K562 (cell line): Measurements from ENCODE around the gene FLRT1. TPM values are rescaled to one million over a fixed set of nuclear protein-coding genes. Genes with fewer than 3 reads are reported as not detected.
A peak's percentile ranks its signal among the peaks of the same experiment; 100 is the strongest.

Experiments
- ARHGAP35 ChIP-seq: fragments of 450-650 bp; IDR thresholded peaks from 2 replicates; pipeline ENCODE4 v1.6.1; 2018; ENCODE audit not compliant: partially characterized antibody
- C11orf30 ChIP-seq: fragments of 450-650 bp; IDR thresholded peaks from 2 replicates; pipeline ENCODE4 v1.6.1; 2016; ENCODE audit warnings: low read depth, mild to moderate bottlenecking
- CAMTA2 ChIP-seq: fragments of 250-450 bp; sonication (Bioruptor Pico); conservative IDR thresholded peaks from 2 replicates; pipeline ENCODE4 v1.5.1; 2022
- CBFB ChIP-seq: sonication (generic); formaldehyde crosslinking; IDR thresholded peaks from 2 replicates; pipeline ENCODE4 v1.4.0; 2020; ENCODE audit warnings: mild to moderate bottlenecking, missing genetic modification reagents
- CC2D1A ChIP-seq: fragments of 450-650 bp; IDR thresholded peaks from 2 replicates; pipeline ENCODE4 v1.6.1; 2017; ENCODE audit warnings: mild to moderate bottlenecking
- E2F3 ChIP-seq: fragments of 250-450 bp; sonication (Bioruptor Pico); IDR thresholded peaks from 2 replicates; pipeline ENCODE4 v1.4.0; 2020; ENCODE audit warnings: mild to moderate bottlenecking
- ERF ChIP-seq: fragments of 450-650 bp; formaldehyde crosslinking; IDR thresholded peaks from 2 replicates; pipeline ENCODE4 v1.4.0; 2020; ENCODE audit warnings: mild to moderate bottlenecking, mixed read lengths
- FOXO4 ChIP-seq: fragments of 450-650 bp; formaldehyde crosslinking; IDR thresholded peaks from 2 replicates; pipeline ENCODE4 v1.4.0; 2020; ENCODE audit warnings: mild to moderate bottlenecking, moderate library complexity
- GTF2F1 ChIP-seq: IDR thresholded peaks from 2 replicates; pipeline ENCODE4 v1.6.1; 2011; ENCODE audit warnings: low read depth, low read length, improper control_type of control experiment
- HCFC1 ChIP-seq: IDR thresholded peaks from 2 replicates; pipeline ENCODE4 v1.6.1; 2012; ENCODE audit warnings: low read depth, low read length, improper control_type of control experiment
- KHSRP ChIP-seq: fragments of 450-650 bp; IDR thresholded peaks from 2 replicates; pipeline ENCODE4 v1.6.1; 2017
- MTA3 ChIP-seq: fragments of 450-650 bp; formaldehyde crosslinking; IDR thresholded peaks from 2 replicates; pipeline ENCODE4 v1.6.1; 2017; ENCODE audit warnings: mild to moderate bottlenecking, borderline replicate concordance
- NUFIP1 ChIP-seq: fragments of 450-650 bp; IDR thresholded peaks from 2 replicates; pipeline ENCODE4 v1.6.1; 2018; ENCODE audit not compliant: partially characterized antibody
- POLR2G ChIP-seq: fragments of 200-400 bp; formaldehyde crosslinking; IDR thresholded peaks from 2 replicates; pipeline ENCODE4 v1.6.1; 2017; ENCODE audit warnings: low read depth, mild to moderate bottlenecking, antibody characterized with exemption, low read length, moderate library complexity
- SAFB ChIP-seq: fragments of 200-400 bp; formaldehyde crosslinking; IDR thresholded peaks from 2 replicates; pipeline ENCODE4 v1.6.1; 2017; ENCODE audit warnings: low read depth, low read length, borderline replicate concordance
- SMAD1 ChIP-seq: fragments of 150-350 bp; IDR thresholded peaks from 2 replicates; pipeline ENCODE4 v1.6.1; 2014; ENCODE audit warnings: low read length, low read depth; ENCODE audit not compliant: partially characterized antibody
- SMAD3 ChIP-seq: fragments of 450-650 bp; formaldehyde crosslinking; conservative IDR thresholded peaks from 2 replicates; pipeline ENCODE4 v1.4.0; 2020; ENCODE audit warnings: mild to moderate bottlenecking
- SMARCB1 ChIP-seq: IDR thresholded peaks from 2 replicates; pipeline ENCODE4 v1.6.1; 2011; ENCODE audit warnings: improper control_type of control experiment, low read depth; ENCODE audit not compliant: insufficient read length
- SP1 ChIP-seq: sonication (generic); formaldehyde crosslinking; IDR thresholded peaks from 2 replicates; pipeline ENCODE4 v1.8.1; 2022; ENCODE audit warnings: mild to moderate bottlenecking, missing genetic modification reagents
- SREBF1 ChIP-seq: fragments of 150-350 bp; IDR thresholded peaks from 2 replicates; pipeline ENCODE4 v1.6.1; 2014; ENCODE audit warnings: antibody characterized with exemption, low read depth, low read length, borderline replicate concordance
- TARDBP ChIP-seq: fragments of 450-650 bp; IDR thresholded peaks from 2 replicates; pipeline ENCODE4 v1.6.1; 2016
- ZNF316 ChIP-seq: fragments of 450-650 bp; IDR thresholded peaks from 2 replicates; pipeline ENCODE4 v1.6.1; 2016
- ZNF75A ChIP-seq: fragments of 450-650 bp; formaldehyde crosslinking; IDR thresholded peaks from 2 replicates; pipeline ENCODE4 v1.4.0; 2020; ENCODE audit warnings: mild to moderate bottlenecking
- ZNF785 ChIP-seq: fragments of 250-450 bp; sonication (Bioruptor Pico); IDR thresholded peaks from 2 replicates; pipeline ENCODE4 v1.4.0; 2020; ENCODE audit warnings: mild to moderate bottlenecking
- polyA plus RNA-seq, 8 experiments: library from polyadenylated mRNA; depleted of rRNA in 4 of 8; stranded (reverse) in 5 of 8; unstranded in 3 of 8; fragments of >200 nt; fragmentation: Nextera tagmentation in 2 of 8; fragmentation: Illumina TruSeq in 1 of 8; extraction: Ambion mirVana in 2 of 8; extraction: Trizol in 1 of 8; gene quantifications; 2 replicates each; pipeline versions ENCODE4 v1.2.1 to v1.2.3, GENCODE V29; 2011 to 2014; ENCODE audit warnings: inconsistent platforms in 1 of 8, missing spikeins in 1 of 8
- total RNA-seq, 7 experiments: library from RNA; depleted of rRNA in 6 of 7; stranded (reverse); fragments of >200 nt in 6 of 7; fragmentation: Illumina TruSeq in 2 of 7; extraction: Trizol in 2 of 7; gene quantifications; 2 replicates each; pipeline versions ENCODE4 v1.2.1 to v1.2.3, GENCODE V29; 2011 to 2021; ENCODE audit warnings: low replicate concordance in 1 of 7
- TF ChIP-seq, protein P1 (sequence below), 3 experiments: IDR thresholded peaks in 2 of 3; conservative IDR thresholded peaks in 1 of 3; 2 replicates each; pipeline ENCODE4 v1.5.1; 2011 to 2012; ENCODE audit warnings: low read length in 3 of 3, mild to moderate bottlenecking in 3 of 3, control low read depth in 2 of 3, improper control_type of control experiment in 1 of 3, inconsistent platforms in 1 of 3, low read depth in 1 of 3, mixed read lengths in 1 of 3, moderate library complexity in 1 of 3; ENCODE audit not compliant: insufficient read depth in 2 of 3
- TF ChIP-seq, protein P2 (sequence below): fragments of 250-450 bp; sonication (Bioruptor Pico); IDR thresholded peaks from 2 replicates; pipeline ENCODE4 v1.4.0; 2020
- TF ChIP-seq, protein P3 (sequence below), 2 experiments: fragments of 250-450 bp in 1 of 2; fragments of 450-650 bp in 1 of 2; sonication (Bioruptor Pico) in 1 of 2; IDR thresholded peaks; 2 replicates each; pipeline versions ENCODE4 v1.6.1 to v1.8.0; 2016 to 2021; ENCODE audit warnings: mild to moderate bottlenecking in 2 of 2, moderate library complexity in 2 of 2, missing compliant biosample characterization in 1 of 2, missing genetic modification characterization in 1 of 2

The FLRT1 gene
- total and polyA plus RNA-seq, 9 of the 15 experiments (the other 6 are each of a cell fraction or from before 2014, with no cell fraction given): not detected

DNA sequence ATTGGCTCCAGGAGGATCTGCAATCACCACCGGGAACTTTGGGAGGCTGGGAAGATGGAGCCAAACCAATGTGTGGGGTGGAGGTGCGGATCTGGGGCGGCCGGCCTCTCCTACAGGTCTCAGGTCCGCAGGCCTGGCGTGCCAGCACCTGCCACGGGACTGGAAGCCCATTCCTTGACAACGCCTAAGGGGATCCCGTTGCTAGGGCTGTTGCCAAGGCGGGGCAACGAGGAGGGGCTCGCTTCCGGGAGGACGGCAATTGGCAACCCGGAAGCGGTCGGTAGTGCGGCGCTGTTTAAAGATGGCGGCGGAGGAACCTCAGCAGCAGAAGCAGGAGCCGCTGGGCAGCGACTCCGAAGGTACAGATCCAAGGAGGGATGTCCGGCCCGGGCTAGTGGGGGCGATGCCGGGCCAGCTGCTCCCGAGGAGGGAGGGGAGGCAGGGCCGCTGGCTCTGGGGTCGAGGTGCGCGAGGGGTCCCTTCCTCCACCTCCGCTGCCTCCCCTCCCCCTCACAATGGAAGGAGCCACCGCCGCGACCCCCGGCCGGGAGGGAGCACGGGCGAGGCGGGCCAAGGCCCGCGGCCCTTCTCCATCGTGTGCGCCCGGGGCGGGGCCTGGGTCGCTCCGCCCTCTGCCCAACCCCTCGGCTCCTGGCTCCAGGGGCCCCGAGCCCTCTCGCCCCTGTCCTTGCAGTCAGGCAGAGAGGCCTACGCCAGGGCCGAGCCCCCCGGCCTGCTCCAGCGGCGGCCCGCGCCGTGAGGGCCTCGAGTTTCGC, 49.4 kb upstream of the FLRT1 start, which contains the start of gene OTUB1 (continued):
- TF ChIP-seq FOXO4: no peak
- TF ChIP-seq SMAD1: no peak
- no peak for TF ChIP-seq CBFB (CRISPR knock-in tag)
- TF ChIP-seq GTF2F1: no peak
- no peak for TF ChIP-seq CAMTA2 (CRISPR knock-in tag)
- peak; percentile 93 for TF ChIP-seq C11orf30
- TF ChIP-seq KHSRP: no peak
- TF ChIP-seq ZNF75A (CRISPR knock-in tag): no peak
- peak; percentile 82 for TF ChIP-seq SP1 (CRISPR knock-in tag)
- TF ChIP-seq, protein P1, sequence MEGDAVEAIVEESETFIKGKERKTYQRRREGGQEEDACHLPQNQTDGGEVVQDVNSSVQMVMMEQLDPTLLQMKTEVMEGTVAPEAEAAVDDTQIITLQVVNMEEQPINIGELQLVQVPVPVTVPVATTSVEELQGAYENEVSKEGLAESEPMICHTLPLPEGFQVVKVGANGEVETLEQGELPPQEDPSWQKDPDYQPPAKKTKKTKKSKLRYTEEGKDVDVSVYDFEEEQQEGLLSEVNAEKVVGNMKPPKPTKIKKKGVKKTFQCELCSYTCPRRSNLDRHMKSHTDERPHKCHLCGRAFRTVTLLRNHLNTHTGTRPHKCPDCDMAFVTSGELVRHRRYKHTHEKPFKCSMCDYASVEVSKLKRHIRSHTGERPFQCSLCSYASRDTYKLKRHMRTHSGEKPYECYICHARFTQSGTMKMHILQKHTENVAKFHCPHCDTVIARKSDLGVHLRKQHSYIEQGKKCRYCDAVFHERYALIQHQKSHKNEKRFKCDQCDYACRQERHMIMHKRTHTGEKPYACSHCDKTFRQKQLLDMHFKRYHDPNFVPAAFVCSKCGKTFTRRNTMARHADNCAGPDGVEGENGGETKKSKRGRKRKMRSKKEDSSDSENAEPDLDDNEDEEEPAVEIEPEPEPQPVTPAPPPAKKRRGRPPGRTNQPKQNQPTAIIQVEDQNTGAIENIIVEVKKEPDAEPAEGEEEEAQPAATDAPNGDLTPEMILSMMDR (IDR thresholded peaks at IDR 0.05 in 2 of 3, conservative IDR thresholded peaks at IDR 0.05 in 1 of 3; ENCODE audit: insufficient read depth in 2 of 3, low read depth in 1 of 3, low read length in 3 of 3): no peak
- TF ChIP-seq ARHGAP35: no peak
- no peak for TF ChIP-seq ERF (CRISPR knock-in tag)
- TF ChIP-seq, protein P2, sequence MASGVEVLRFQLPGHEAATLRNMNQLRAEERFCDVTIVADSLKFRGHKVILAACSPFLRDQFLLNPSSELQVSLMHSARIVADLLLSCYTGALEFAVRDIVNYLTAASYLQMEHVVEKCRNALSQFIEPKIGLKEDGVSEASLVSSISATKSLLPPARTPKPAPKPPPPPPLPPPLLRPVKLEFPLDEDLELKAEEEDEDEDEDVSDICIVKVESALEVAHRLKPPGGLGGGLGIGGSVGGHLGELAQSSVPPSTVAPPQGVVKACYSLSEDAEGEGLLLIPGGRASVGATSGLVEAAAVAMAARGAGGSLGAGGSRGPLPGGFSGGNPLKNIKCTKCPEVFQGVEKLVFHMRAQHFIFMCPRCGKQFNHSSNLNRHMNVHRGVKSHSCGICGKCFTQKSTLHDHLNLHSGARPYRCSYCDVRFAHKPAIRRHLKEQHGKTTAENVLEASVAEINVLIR (CRISPR knock-in tag): no peak
- 0 out of 2 replicates have a peak, but pooled peaks have one; percentile 12 for TF ChIP-seq SAFB
- peak; percentile 49; the same call in 1 of the 2 replicates for TF ChIP-seq MTA3
- TF ChIP-seq ZNF785 (CRISPR knock-in tag): no peak
- TF ChIP-seq, protein P3, sequence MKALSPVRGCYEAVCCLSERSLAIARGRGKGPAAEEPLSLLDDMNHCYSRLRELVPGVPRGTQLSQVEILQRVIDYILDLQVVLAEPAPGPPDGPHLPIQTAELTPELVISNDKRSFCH (CRISPR knock-in tag; IDR thresholded peaks at IDR 0.05): no peak
- TF ChIP-seq, protein P3 (tag; IDR thresholded peaks at IDR 0.05): no peak
- peak; percentile 98 for TF ChIP-seq POLR2G
- no peak for TF ChIP-seq SMARCB1
- TF ChIP-seq TARDBP: no peak
- TF ChIP-seq HCFC1: peak; percentile 69
- no peak for TF ChIP-seq ZNF316
- no peak for TF ChIP-seq SREBF1
- TF ChIP-seq SMAD3 (CRISPR knock-in tag): no peak
- no peak for TF ChIP-seq E2F3 (CRISPR knock-in tag)
- no peak for TF ChIP-seq CC2D1A
- TF ChIP-seq NUFIP1: no peak
